ENCODE data around the gene FAM227B.
A peak's percentile ranks its signal among the peaks of the same experiment; 100 is the strongest.

FAM227B gene

DNA sequence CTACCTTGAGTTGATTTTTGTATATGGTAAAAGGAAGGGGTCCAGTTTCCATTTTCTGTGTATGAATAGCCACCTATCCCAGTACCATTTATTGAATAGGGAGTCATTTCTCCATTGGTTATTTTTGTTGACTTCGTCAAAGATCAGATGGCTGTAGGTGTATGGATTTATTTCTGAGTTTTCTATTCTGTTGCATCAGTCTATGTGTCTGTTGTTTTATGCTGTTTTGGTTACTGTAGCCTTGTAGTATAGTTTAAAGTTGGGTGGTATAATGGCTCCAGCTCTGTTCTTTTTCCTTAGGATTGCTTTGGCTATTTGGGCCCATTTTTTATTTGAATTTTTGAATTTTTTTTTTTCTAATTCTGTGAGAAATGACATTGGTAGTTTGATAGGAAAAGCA lies 323.0 kb downstream of the FAM227B start:
- no peak for DNase-seq
- Histone ChIP-seq H3K36me3 (no peaks in the 10 kb centered on the region; the same call in none of the 2 replicates), H3K4me3 (ENCODE audit: low read depth, low read length) (no peak overlapping the region), H3K27me3 (no peaks in the 10 kb centered on the region), H3K4me1 (no peaks in the 10 kb centered on the region), H3K9me3 (no peaks in the 10 kb centered on the region)
- TF ChIP-seq CTCF (IDR thresholded peaks at IDR 0.05; ENCODE audit: low read depth, low read length): no peak

DNA sequence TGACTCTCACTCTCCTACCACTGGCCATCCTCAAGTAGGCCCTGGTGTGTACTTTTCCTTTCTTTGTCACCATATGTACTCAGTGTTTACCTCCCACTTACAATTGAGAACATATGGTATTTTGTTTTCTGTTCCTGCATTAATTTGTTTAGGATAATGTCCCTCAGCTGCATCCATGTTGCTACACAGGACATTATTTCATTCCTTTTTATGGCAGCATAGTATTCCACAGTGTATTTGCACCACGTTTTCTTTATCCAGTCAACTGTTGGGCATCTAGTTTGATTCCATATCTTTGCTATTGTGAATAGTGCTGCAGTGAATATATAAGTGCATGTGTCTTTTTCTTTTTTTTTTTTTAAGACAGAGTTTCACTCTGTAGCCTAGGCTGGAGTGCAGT lies 324.4 kb downstream of the FAM227B start:
- no peaks in the 10 kb centered on the region for H3K27me3 ChIP-seq
- no peak for TF ChIP-seq CTCF (IDR thresholded peaks at IDR 0.05; ENCODE audit: low read depth, low read length)
- no peak overlapping the region for H3K4me3 ChIP-seq (ENCODE audit: low read depth, low read length)
- no peak for DNase-seq
- no peaks in the 10 kb centered on the region for H3K9me3 ChIP-seq
- peaks cover 4% of the 10 kb centered on the region for H3K36me3 ChIP-seq
- H3K4me1 ChIP-seq: no peaks in the 10 kb centered on the region

GRCh38 chr15:49293941-49294340 lies 326.7 kb downstream of the FAM227B start:
- peaks cover 4% of the 10 kb centered on the region; the same call in 1 of the 2 replicates for H3K36me3 ChIP-seq
- TF ChIP-seq CTCF (IDR thresholded peaks at IDR 0.05; ENCODE audit: low read depth, low read length): no peak
- H3K4me3 ChIP-seq (ENCODE audit: low read depth, low read length): no peak overlapping the region
- H3K4me1 ChIP-seq: peaks cover 15% of the 10 kb centered on the region
- no peaks in the 10 kb centered on the region for H3K27me3 ChIP-seq
- no peaks in the 10 kb centered on the region for H3K9me3 ChIP-seq
- DNase-seq: no peak

DNA sequence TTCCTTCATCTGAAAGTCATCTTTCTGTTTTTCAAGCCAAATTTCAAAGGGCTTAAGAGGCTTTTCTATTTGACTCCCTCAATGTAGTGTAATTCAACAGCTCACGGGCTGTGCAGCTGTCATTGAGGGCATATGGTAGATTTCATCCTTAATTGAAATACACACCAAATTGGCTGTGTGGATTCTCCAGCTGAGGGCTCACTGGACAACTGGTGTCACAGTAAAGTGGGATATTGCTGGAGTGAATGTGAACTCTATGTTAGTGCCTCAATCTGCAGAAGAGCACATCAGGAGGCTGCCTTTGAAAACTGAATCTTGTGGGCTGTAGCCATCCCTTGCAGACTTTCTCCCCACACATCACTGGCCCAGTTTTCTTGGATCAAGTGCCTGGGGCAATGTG lies 330.4 kb downstream of the FAM227B start:
- Histone ChIP-seq H3K36me3 (peaks cover 4% of the 10 kb centered on the region), H3K4me1 (peaks cover 17% of the 10 kb centered on the region)
- peak; percentile 47 for DNase-seq

DNA sequence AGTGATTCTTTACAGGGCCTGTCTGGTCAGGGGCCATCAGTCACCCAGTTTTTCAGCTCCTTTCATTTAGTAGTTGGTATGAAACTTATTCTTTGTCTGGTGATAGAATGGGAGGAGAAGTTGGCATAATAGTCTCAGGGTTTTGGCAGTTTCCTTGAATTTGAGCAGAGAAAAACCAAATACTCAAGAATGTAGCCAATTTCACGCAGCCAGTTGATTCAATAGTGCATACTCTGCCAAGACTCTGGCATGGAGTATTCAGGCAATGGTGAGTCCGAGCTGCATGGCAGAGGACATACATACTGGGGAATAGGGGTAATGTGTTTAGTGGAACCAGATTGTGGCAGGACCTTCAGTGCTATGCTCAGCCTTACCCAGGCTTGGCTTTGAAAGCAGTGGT lies 332.2 kb downstream of the FAM227B start:
- peaks cover 7% of the 10 kb centered on the region for H3K36me3 ChIP-seq
- TF ChIP-seq CTCF (IDR thresholded peaks at IDR 0.05; ENCODE audit: low read depth, low read length): no peak
- H3K4me3 ChIP-seq (ENCODE audit: low read depth, low read length): no peak overlapping the region
- DNase-seq: no peak
- peaks cover 17% of the 10 kb centered on the region for H3K4me1 ChIP-seq
- no peaks in the 10 kb centered on the region for H3K9me3 ChIP-seq
- H3K27me3 ChIP-seq: no peaks in the 10 kb centered on the region

More for the DNA sequence above, 330.4 kb downstream of the FAM227B start:
- no peak for TF ChIP-seq CTCF (IDR thresholded peaks at IDR 0.05; ENCODE audit: low read depth, low read length)
- Histone ChIP-seq H3K9me3 (no peaks in the 10 kb centered on the region), H3K4me3 (ENCODE audit: low read depth, low read length) (no peak overlapping the region), H3K27me3 (no peaks in the 10 kb centered on the region)

GRCh38 chr15:49287481-49287880 lies 333.1 kb downstream of the FAM227B start:
- Histone ChIP-seq H3K4me3 (ENCODE audit: low read depth, low read length) (no peak overlapping the region), H3K27me3 (no peaks in the 10 kb centered on the region), H3K4me1 (peaks cover 17% of the 10 kb centered on the region), H3K9me3 (no peaks in the 10 kb centered on the region), H3K36me3 (peaks cover 9% of the 10 kb centered on the region)
- TF ChIP-seq CTCF (IDR thresholded peaks at IDR 0.05; ENCODE audit: low read depth, low read length): no peak
- no peak for DNase-seq
